HepG2 (cell line): ENCODE data around the gene HSCB. TPM values are rescaled to one million over a fixed set of nuclear protein-coding genes. Genes with fewer than 3 reads are reported as not detected.

ENCODE experiments used
- ASH2L ChIP-seq: fragments of 300-600, 200-600 bp; sonication (generic); IDR thresholded peaks from 2 replicates; pipeline ENCODE4 v1.7.0; 2017; ENCODE audit warnings: low read depth, mild to moderate bottlenecking, moderate library complexity, mixed read lengths, low read length; ENCODE audit not compliant: insufficient read length
- EP300 ChIP-seq, 3 experiments: sonication (generic) in 1 of 3; formaldehyde crosslinking in 1 of 3; IDR thresholded peaks; 2 replicates each; pipeline versions ENCODE4 v1.5.1 to v1.6.1; 2011 to 2020; ENCODE audit warnings: low read depth in 2 of 3, low read length in 2 of 3, borderline replicate concordance in 1 of 3, improper control_type of control experiment in 1 of 3, mild to moderate bottlenecking in 1 of 3, missing genetic modification reagents in 1 of 3, moderate library complexity in 1 of 3
- HOMEZ ChIP-seq: IDR thresholded peaks from 2 replicates; pipeline ENCODE4 v1.6.1; 2016; ENCODE audit warnings: low read depth
- IKZF1 ChIP-seq: fragments of 450-650 bp; IDR thresholded peaks from 2 replicates; pipeline ENCODE4 v1.7.1; 2016
- NBN ChIP-seq: fragments of 450-650 bp; conservative IDR thresholded peaks from 2 replicates; pipeline ENCODE4 v1.6.1; 2017
- NR1H2 ChIP-seq: sonication (generic); formaldehyde crosslinking; IDR thresholded peaks from 2 replicates; pipeline ENCODE4 v1.8.1; 2022; ENCODE audit warnings: low read depth, missing genetic modification reagents, borderline replicate concordance
- NR2F2 ChIP-seq: IDR thresholded peaks from 2 replicates; pipeline ENCODE4 v1.6.1; 2012; ENCODE audit warnings: low read depth, inconsistent platforms, borderline replicate concordance
- TBX3 ChIP-seq: fragments of 450-650 bp; IDR thresholded peaks from 2 replicates; pipeline ENCODE4 v1.6.1; 2017; ENCODE audit warnings: antibody characterized with exemption, mild to moderate bottlenecking, inconsistent platforms, borderline replicate concordance
- ZFP82 ChIP-seq: sonication (generic); formaldehyde crosslinking; IDR thresholded peaks from 2 replicates; pipeline ENCODE4 v1.5.1; 2020; ENCODE audit warnings: mild to moderate bottlenecking, missing genetic modification reagents, borderline replicate concordance
- ZKSCAN8 ChIP-seq: IDR thresholded peaks from 2 replicates; pipeline ENCODE4 v1.6.1; 2016; ENCODE audit warnings: borderline replicate concordance, missing genetic modification reagents, missing compliant biosample characterization
- ZNF781 ChIP-seq: sonication (generic); formaldehyde crosslinking; IDR thresholded peaks from 2 replicates; pipeline ENCODE4 v1.5.1; 2020; ENCODE audit warnings: borderline replicate concordance, mild to moderate bottlenecking, missing genetic modification reagents; ENCODE audit errors: not compliant biosample characterization
- polyA plus RNA-seq, 8 experiments: library from polyadenylated mRNA; depleted of rRNA in 3 of 8; stranded (reverse) in 7 of 8; unstranded in 1 of 8; fragments of >200 nt; fragmentation: Illumina TruSeq in 4 of 8; extraction: Trizol in 4 of 8; gene quantifications; 2 replicates each; pipeline versions ENCODE4 v1.2.1 to v1.2.3, GENCODE V29; 2011 to 2016; ENCODE audit warnings: low read depth in 4 of 8, missing spikeins in 1 of 8, mixed read lengths in 1 of 8; ENCODE audit not compliant: insufficient read depth in 1 of 8
- total RNA-seq, 5 experiments: library from RNA; depleted of rRNA; stranded (reverse); fragments of >200 nt; fragmentation: Illumina TruSeq; extraction: Trizol; gene quantifications; 2 replicates each; pipeline ENCODE4 v1.2.3, GENCODE V29; 2016; ENCODE audit warnings: low read depth in 1 of 5
- TF ChIP-seq, protein P1 (sequence below): sonication (generic); formaldehyde crosslinking; IDR thresholded peaks from 2 replicates; pipeline ENCODE4 v1.5.1; 2020; ENCODE audit warnings: mild to moderate bottlenecking, missing genetic modification reagents
- TF ChIP-seq, protein P2 (sequence below): sonication (generic); formaldehyde crosslinking; IDR thresholded peaks from 2 replicates; pipeline ENCODE4 v1.9.0; 2021; ENCODE audit warnings: missing genetic modification reagents, borderline replicate concordance
- TF ChIP-seq, protein P3 (sequence below): IDR thresholded peaks from 2 replicates; pipeline ENCODE4 v1.6.1; 2018; ENCODE audit warnings: missing genetic modification reagents
- TF ChIP-seq, protein P4 (sequence below): sonication (generic); formaldehyde crosslinking; conservative IDR thresholded peaks from 2 replicates; pipeline ENCODE4 v1.8.0; 2022; ENCODE audit warnings: mild to moderate bottlenecking, moderate library complexity, missing genetic modification reagents

HSCB gene
- total and polyA plus RNA-seq, 2 of the 13 experiments (the other 11 are each of a cell fraction or from before 2014, with no cell fraction given), result 15.4 to 20.9 TPM

DNA sequence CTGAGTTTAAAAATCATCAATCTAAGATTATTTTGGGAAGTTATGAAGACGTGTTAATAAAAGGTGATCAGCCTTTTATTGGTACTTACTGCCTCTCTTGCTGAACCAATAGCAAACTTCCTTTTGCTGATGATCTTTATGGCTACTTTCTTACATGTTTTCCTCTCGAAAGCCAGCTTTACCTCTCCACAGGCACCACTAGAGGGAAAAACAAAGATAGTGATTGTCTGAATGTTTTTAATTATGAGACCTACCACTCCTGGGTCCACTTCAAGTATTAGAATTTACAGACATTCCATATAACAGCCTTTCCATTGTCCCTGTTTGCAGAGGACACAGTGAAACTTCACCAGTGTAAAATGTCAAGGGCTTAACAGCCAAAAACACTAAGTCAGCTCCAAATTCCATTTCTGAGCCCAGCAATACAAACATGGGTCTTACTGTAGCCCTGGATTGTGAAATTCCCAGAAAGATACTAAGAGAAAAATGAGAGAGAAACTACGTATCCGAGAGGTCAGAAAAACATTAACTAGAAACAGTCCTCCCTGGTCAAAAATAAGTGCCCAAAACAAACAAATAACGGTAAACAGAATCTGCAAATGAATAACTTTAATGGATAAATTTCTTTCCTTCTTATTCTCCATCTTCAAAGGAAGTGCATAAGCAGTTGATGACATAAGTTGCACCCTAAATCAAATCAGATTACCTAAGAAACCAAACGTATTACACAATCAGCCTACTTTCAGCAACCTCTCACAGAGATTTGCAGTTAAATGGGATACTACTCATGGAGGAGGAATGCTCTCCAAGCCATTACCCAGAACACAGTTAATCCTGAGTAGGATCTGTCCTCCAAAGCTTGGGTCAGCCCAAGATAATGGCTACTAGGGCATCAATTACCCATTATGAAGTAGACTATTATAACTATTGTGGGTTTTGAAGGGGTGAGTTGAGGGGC, 29.7 kb upstream of the HSCB start (continued):
- peak in 1 of 2 experiments; percentile 45; a peak in 3 of 4 replicates for TF ChIP-seq EP300 (IDR thresholded peaks at IDR 0.05; ENCODE audit: low read depth in 2 of 2, low read length in 2 of 2)
- no peak for TF ChIP-seq EP300 (CRISPR knock-in tag; IDR thresholded peaks at IDR 0.05; ENCODE audit: borderline replicate concordance)
- TF ChIP-seq, protein P1, sequence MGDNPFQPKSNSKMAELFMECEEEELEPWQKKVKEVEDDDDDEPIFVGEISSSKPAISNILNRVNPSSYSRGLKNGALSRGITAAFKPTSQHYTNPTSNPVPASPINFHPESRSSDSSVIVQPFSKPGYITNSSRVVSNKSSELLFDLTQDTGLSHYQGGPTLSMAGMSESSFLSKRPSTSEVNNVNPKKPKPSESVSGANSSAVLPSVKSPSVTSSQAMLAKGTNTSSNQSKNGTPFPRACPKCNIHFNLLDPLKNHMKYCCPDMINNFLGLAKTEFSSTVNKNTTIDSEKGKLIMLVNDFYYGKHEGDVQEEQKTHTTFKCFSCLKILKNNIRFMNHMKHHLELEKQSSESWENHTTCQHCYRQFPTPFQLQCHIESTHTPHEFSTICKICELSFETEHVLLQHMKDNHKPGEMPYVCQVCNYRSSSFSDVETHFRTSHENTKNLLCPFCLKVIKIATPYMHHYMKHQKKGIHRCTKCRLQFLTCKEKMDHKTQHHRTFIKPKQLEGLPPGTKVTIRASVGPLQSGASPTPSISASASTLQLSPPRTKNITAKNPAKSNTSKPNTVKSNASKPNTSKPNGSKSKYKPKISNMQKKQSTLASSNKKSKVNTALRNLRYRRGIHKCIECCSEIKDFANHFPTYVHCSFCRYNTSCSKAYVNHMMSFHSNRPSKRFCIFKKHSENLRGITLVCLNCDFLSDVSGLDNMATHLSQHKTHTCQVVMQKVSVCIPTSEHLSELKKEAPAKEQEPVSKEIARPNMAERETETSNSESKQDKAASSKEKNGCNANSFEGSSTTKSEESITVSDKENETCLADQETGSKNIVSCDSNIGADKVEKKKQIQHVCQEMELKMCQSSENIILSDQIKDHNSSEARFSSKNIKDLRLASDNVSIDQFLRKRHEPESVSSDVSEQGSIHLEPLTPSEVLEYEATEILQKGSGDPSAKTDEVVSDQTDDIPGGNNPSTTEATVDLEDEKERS (CRISPR knock-in tag), result no peak
- peak; percentile 38; the same call in 1 of the 2 replicates for TF ChIP-seq NR2F2
- TF ChIP-seq, protein P2, sequence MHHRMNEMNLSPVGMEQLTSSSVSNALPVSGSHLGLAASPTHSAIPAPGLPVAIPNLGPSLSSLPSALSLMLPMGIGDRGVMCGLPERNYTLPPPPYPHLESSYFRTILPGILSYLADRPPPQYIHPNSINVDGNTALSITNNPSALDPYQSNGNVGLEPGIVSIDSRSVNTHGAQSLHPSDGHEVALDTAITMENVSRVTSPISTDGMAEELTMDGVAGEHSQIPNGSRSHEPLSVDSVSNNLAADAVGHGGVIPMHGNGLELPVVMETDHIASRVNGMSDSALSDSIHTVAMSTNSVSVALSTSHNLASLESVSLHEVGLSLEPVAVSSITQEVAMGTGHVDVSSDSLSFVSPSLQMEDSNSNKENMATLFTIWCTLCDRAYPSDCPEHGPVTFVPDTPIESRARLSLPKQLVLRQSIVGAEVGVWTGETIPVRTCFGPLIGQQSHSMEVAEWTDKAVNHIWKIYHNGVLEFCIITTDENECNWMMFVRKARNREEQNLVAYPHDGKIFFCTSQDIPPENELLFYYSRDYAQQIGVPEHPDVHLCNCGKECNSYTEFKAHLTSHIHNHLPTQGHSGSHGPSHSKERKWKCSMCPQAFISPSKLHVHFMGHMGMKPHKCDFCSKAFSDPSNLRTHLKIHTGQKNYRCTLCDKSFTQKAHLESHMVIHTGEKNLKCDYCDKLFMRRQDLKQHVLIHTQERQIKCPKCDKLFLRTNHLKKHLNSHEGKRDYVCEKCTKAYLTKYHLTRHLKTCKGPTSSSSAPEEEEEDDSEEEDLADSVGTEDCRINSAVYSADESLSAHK, result no peak
- TF ChIP-seq HOMEZ (CRISPR knock-in tag), result 0 out of 2 replicates have a peak, but pooled peaks have one; percentile 36
- TF ChIP-seq ASH2L, result peak; percentile 72
- TF ChIP-seq NR1H2, result no peak
- no peak for TF ChIP-seq TBX3
- no peak for TF ChIP-seq ZFP82 (CRISPR knock-in tag)
- no peak for TF ChIP-seq ZNF781
- TF ChIP-seq ZKSCAN8 (CRISPR knock-in tag), result peak; percentile 32; the same call in 1 of the 2 replicates
- TF ChIP-seq, protein P3, sequence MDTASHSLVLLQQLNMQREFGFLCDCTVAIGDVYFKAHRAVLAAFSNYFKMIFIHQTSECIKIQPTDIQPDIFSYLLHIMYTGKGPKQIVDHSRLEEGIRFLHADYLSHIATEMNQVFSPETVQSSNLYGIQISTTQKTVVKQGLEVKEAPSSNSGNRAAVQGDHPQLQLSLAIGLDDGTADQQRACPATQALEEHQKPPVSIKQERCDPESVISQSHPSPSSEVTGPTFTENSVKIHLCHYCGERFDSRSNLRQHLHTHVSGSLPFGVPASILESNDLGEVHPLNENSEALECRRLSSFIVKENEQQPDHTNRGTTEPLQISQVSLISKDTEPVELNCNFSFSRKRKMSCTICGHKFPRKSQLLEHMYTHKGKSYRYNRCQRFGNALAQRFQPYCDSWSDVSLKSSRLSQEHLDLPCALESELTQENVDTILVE (CRISPR knock-in tag), result no peak
- TF ChIP-seq NBN, result no peak
- TF ChIP-seq, protein P4, sequence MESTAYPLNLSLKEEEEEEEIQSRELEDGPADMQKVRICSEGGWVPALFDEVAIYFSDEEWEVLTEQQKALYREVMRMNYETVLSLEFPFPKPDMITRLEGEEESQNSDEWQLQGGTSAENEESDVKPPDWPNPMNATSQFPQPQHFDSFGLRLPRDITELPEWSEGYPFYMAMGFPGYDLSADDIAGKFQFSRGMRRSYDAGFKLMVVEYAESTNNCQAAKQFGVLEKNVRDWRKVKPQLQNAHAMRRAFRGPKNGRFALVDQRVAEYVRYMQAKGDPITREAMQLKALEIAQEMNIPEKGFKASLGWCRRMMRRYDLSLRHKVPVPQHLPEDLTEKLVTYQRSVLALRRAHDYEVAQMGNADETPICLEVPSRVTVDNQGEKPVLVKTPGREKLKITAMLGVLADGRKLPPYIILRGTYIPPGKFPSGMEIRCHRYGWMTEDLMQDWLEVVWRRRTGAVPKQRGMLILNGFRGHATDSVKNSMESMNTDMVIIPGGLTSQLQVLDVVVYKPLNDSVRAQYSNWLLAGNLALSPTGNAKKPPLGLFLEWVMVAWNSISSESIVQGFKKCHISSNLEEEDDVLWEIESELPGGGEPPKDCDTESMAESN (CRISPR knock-in tag), result no peak
- TF ChIP-seq IKZF1, result no peak
